H9 (cell line): ENCODE data around the gene BBS2. TPM values are rescaled to one million over a fixed set of nuclear protein-coding genes. Genes with fewer than 3 reads are reported as not detected.
A peak's percentile ranks its signal among the peaks of the same experiment; 100 is the strongest.

ENCODE experiments used
- DNase-seq: peaks from one replicate; pipeline ENCODE4 v3.0.0-alpha.2; 2017
- H2AFZ ChIP-seq: one replicate; pipeline ENCODE4 v1.6.1; 2013; ENCODE audit warnings: mild to moderate bottlenecking, low read length, control low read depth, moderate library complexity
- H2AK5ac ChIP-seq: 2 replicates; pipeline ENCODE4 v1.6.1; 2013; ENCODE audit warnings: low read length, control low read depth, mixed read lengths; ENCODE audit not compliant: insufficient read length
- H2BK120ac ChIP-seq: one replicate; pipeline ENCODE4 v1.6.1; 2013; ENCODE audit warnings: low read depth, mild to moderate bottlenecking, low read length, control low read depth, inconsistent platforms; ENCODE audit not compliant: poor library complexity, severe bottlenecking
- H2BK12ac ChIP-seq: 2 replicates; pipeline ENCODE4 v1.6.1; 2013; ENCODE audit warnings: low read length, control low read depth, mixed read lengths, low read depth; ENCODE audit not compliant: insufficient read length
- H2BK15ac ChIP-seq: 2 replicates; pipeline ENCODE4 v1.6.1; 2013; ENCODE audit warnings: low read depth, low read length, control low read depth
- H2BK20ac ChIP-seq: one replicate; pipeline ENCODE4 v1.6.1; 2013; ENCODE audit warnings: low read depth, mild to moderate bottlenecking, low read length, control low read depth, inconsistent platforms; ENCODE audit not compliant: poor library complexity, severe bottlenecking
- H2BK5ac ChIP-seq: 2 replicates; pipeline ENCODE4 v1.6.1; 2013; ENCODE audit warnings: low read length, control low read depth, mixed read lengths; ENCODE audit not compliant: insufficient read length
- H3K14ac ChIP-seq: 2 replicates; pipeline ENCODE4 v1.6.1; 2013; ENCODE audit warnings: low read length, control low read depth; ENCODE audit not compliant: insufficient read depth
- H3K18ac ChIP-seq: 2 replicates; pipeline ENCODE4 v1.6.1; 2013; ENCODE audit warnings: low read depth, mild to moderate bottlenecking, mixed read lengths, low read length, control low read depth; ENCODE audit not compliant: insufficient read length
- H3K23ac ChIP-seq: 2 replicates; pipeline ENCODE4 v1.6.1; 2013; ENCODE audit warnings: low read length, control low read depth, mixed read lengths, low read depth; ENCODE audit not compliant: insufficient read length
- H3K23me2 ChIP-seq: 2 replicates; pipeline ENCODE4 v1.6.1; 2013; ENCODE audit warnings: low read depth, mild to moderate bottlenecking, mixed read lengths, low read length, control low read depth; ENCODE audit not compliant: insufficient read length, poor library complexity, severe bottlenecking
- H3K27ac ChIP-seq: 2 replicates; pipeline ENCODE4 v1.5.1; 2013; ENCODE audit warnings: low read length, control low read depth, mixed read lengths, low read depth; ENCODE audit not compliant: insufficient read length
- H3K27me3 ChIP-seq: 2 replicates; pipeline ENCODE4 v1.6.1; 2013; ENCODE audit warnings: low read length, control low read depth, inconsistent platforms; ENCODE audit not compliant: insufficient read depth
- H3K4ac ChIP-seq: 2 replicates; pipeline ENCODE4 v1.6.1; 2013; ENCODE audit warnings: low read depth, mild to moderate bottlenecking, control low read depth, inconsistent platforms, low read length, moderate library complexity
- H3K4me1 ChIP-seq: 2 replicates; pipeline ENCODE4 v1.6.1; 2013; ENCODE audit warnings: low read length, control low read depth, inconsistent platforms; ENCODE audit not compliant: insufficient read depth
- H3K4me2 ChIP-seq: 2 replicates; pipeline ENCODE4 v1.6.1; 2013; ENCODE audit warnings: low read length, control low read depth, mixed read lengths; ENCODE audit not compliant: insufficient read length, insufficient read depth
- H3K56ac ChIP-seq: 2 replicates; pipeline ENCODE4 v1.6.1; 2013; ENCODE audit warnings: low read depth, mild to moderate bottlenecking, mixed read lengths, low read length, control low read depth; ENCODE audit not compliant: insufficient read length
- H3K79me1 ChIP-seq: 2 replicates; pipeline ENCODE4 v1.6.1; 2013; ENCODE audit warnings: low read depth, mild to moderate bottlenecking, moderate library complexity, low read length, control low read depth, inconsistent platforms; ENCODE audit not compliant: insufficient read depth, poor library complexity, severe bottlenecking
- H3K79me2 ChIP-seq: 2 replicates; pipeline ENCODE4 v1.6.1; 2013; ENCODE audit warnings: low read length, control low read depth, inconsistent platforms; ENCODE audit not compliant: insufficient read depth
- H3K9ac ChIP-seq: 2 replicates; pipeline ENCODE4 v1.6.1; 2013; ENCODE audit warnings: low read length, control low read depth, mixed read lengths; ENCODE audit not compliant: insufficient read length; ENCODE audit errors: extremely low read depth
- H3K9me3 ChIP-seq: one replicate; pipeline ENCODE4 v1.6.1; 2013; ENCODE audit warnings: low read depth, low read length, inconsistent platforms; ENCODE audit not compliant: control insufficient read depth
- H3T11ph ChIP-seq: one replicate; pipeline ENCODE4 v1.6.1; 2013; ENCODE audit warnings: mild to moderate bottlenecking, low read length, control low read depth, inconsistent platforms
- H4K20me1 ChIP-seq: one replicate; pipeline ENCODE4 v1.6.1; 2013; ENCODE audit not compliant: control insufficient read depth, insufficient read length, insufficient read depth
- H4K5ac ChIP-seq: 2 replicates; pipeline ENCODE4 v1.6.1; 2013; ENCODE audit warnings: low read depth, mild to moderate bottlenecking, mixed read lengths, low read length, control low read depth; ENCODE audit not compliant: insufficient read length
- H4K8ac ChIP-seq: replicated peaks from 2 replicates; pipeline ENCODE4 v1.6.1; 2013; ENCODE audit warnings: low read length, control low read depth, mixed read lengths, low read depth; ENCODE audit not compliant: insufficient read length
- H4K91ac ChIP-seq: 2 replicates; pipeline ENCODE4 v1.6.1; 2013; ENCODE audit warnings: low read depth, mild to moderate bottlenecking, moderate library complexity, mixed read lengths, low read length, control low read depth; ENCODE audit not compliant: insufficient read length
- H3K27ac Mint-ChIP-seq, 3 experiments: 2 replicates in 2 of 3; 3 replicates in 1 of 3; pipeline ENCODE4 v1.8.0; 2020 to 2021; ENCODE audit warnings: mixed read lengths in 3 of 3, mild to moderate bottlenecking in 1 of 3, moderate library complexity in 1 of 3
- H3K27me3 Mint-ChIP-seq: 2 replicates; pipeline ENCODE4 v1.8.0; 2021; ENCODE audit warnings: low read depth, mild to moderate bottlenecking, moderate library complexity, mixed read lengths
- H3K36me3 Mint-ChIP-seq, 3 experiments: 2 replicates in 2 of 3; 3 replicates in 1 of 3; pipeline ENCODE4 v1.8.0; 2020 to 2021; ENCODE audit warnings: low read depth in 3 of 3, mixed read lengths in 3 of 3; ENCODE audit not compliant: insufficient read depth in 1 of 3
- H3K4me1 Mint-ChIP-seq, 2 experiments: 2 replicates each; pipeline ENCODE4 v1.8.0; 2020; ENCODE audit warnings: mixed read lengths in 2 of 2
- H3K4me3 Mint-ChIP-seq, 2 experiments: 2 replicates in 1 of 2; 3 replicates in 1 of 2; pipeline ENCODE4 v1.8.0; 2020 to 2021; ENCODE audit warnings: mild to moderate bottlenecking in 2 of 2, mixed read lengths in 2 of 2, moderate library complexity in 1 of 2
- H3K9me3 Mint-ChIP-seq, 2 experiments: 2 replicates in 1 of 2; 3 replicates in 1 of 2; pipeline ENCODE4 v1.8.0; 2020; ENCODE audit warnings: mild to moderate bottlenecking in 2 of 2, mixed read lengths in 2 of 2, moderate library complexity in 1 of 2
- CTCF ChIP-seq: fragments of 200-600 bp; sonication (generic); conservative IDR thresholded peaks from 3 replicates; pipeline ENCODE4 v1.8.0; 2021; ENCODE audit warnings: antibody characterized with exemption, mild to moderate bottlenecking
- WGBS: extraction: QIAGEN DNeasy Blood & Tissue Kit; methylation state at CpG from one replicate; pipeline ENCODE4 v1.1.7; 2013; ENCODE audit warnings: missing lambda C conversion rate, low lambda C conversion rate, mixed read lengths; ENCODE audit not compliant: insufficient read length; ENCODE audit errors: extremely low coverage; 5-methylcytosine and 5-hydroxymethylcytosine counted together
- total RNA-seq: library from RNA; stranded (reverse); gene quantifications from 2 replicates; pipeline ENCODE4 v1.2.1, GENCODE V29; 2021

BBS2 gene
- total RNA-seq, 1 experiment from 2014 or later = 13.1 TPM

- peak overlapping the region; percentile 50 to 99 (median 98) for H3K27ac Mint-ChIP-seq
- no peaks in the 10 kb centered on the region for H3K27me3 ChIP-seq
- H3K56ac ChIP-seq = no peak overlapping the region
- peak overlapping the region; percentile 40 for H2BK12ac ChIP-seq
- no peak for TF ChIP-seq CTCF
- no peaks in the 10 kb centered on the region for H3K79me1 ChIP-seq
- peak overlapping the region; percentile 64; the same call in 1 of the 2 replicates for H3K14ac ChIP-seq
- no peak overlapping the region for H3K9ac ChIP-seq
- no peak overlapping the region for H2AFZ ChIP-seq
- no peak overlapping the region for H2BK15ac ChIP-seq
- no peak overlapping the region for H2BK120ac ChIP-seq
- H3K23ac ChIP-seq = no peak overlapping the region
- H2BK20ac ChIP-seq = no peak overlapping the region
- no peak overlapping the region for H4K8ac ChIP-seq
- no peaks in the 10 kb centered on the region; a peak in 1 of 5 replicates for H3K9me3 Mint-ChIP-seq
- no peaks in the 10 kb centered on the region for H4K20me1 ChIP-seq
- H3K4me1 ChIP-seq = peaks cover 4% of the 10 kb centered on the region; the same call in 1 of the 2 replicates
- peaks cover 30 to 34% of the 10 kb centered on the region in 2 experiments for H3K4me1 Mint-ChIP-seq
- H2AK5ac ChIP-seq = no peak overlapping the region
- peak overlapping the region; percentile 17 for H3K18ac ChIP-seq
- H3K9me3 ChIP-seq = no peaks in the 10 kb centered on the region
- peak overlapping the region; percentile 49 for H3K4me2 ChIP-seq
- peak overlapping the region; percentile 86 for H3K27ac ChIP-seq
- WGBS = no CpG with 5 or more reads among the region's 4 CpGs
- no peak for DNase-seq
- H3K23me2 ChIP-seq = no peaks in the 10 kb centered on the region
- H3K36me3 Mint-ChIP-seq = no peaks in the 10 kb centered on the region; a peak in 1 of 7 replicates
- no peak overlapping the region for H3T11ph ChIP-seq
- H3K4ac ChIP-seq = no peak overlapping the region
- no peaks in the 10 kb centered on the region for H3K79me2 ChIP-seq
- H4K91ac ChIP-seq = no peak overlapping the region
- peaks cover 12% of the 10 kb centered on the region for H3K27me3 Mint-ChIP-seq
- H3K4me3 Mint-ChIP-seq = peak overlapping the region; percentile 21 to 76; a peak in 3 of 5 replicates
- no peak overlapping the region for H2BK5ac ChIP-seq
- no peak overlapping the region for H4K5ac ChIP-seq
Measured at GRCh38 chr16:56547949-56548567, 28.2 kb upstream of the BBS2 start.
